Esophagus muscularis mucosa (tissue), 4 donors: Measurements from ENCODE around the gene PPARG. TPM values are rescaled to one million over a fixed set of nuclear protein-coding genes. Genes with fewer than 3 reads are reported as not detected.
"Not testable (repeated sequence)": the region's sequence is repeated elsewhere in the genome, so short reads cannot be mapped to it uniquely, and the experiment has no call there.

Experiments
- DNase-seq: peaks from one replicate; pipeline ENCODE4 v3.0.0-alpha.2; 2017; ENCODE audit errors: extremely low spot score
- H3K27ac ChIP-seq, 4 donors: fragments of 200-600 bp; sonication (generic); replicated peaks in 1 of 4; 1 replicate in 3 of 4; 2 replicates in 1 of 4; pipeline ENCODE4 v1.5.1; 2016 to 2019; ENCODE audit warnings: mild to moderate bottlenecking in 1 of 4
- H3K27me3 ChIP-seq, 4 donors: fragments of 200-600 bp; sonication (generic); one replicate each; pipeline versions ENCODE4 v1.5.1 to v1.6.0; 2016 to 2019
- H3K36me3 ChIP-seq, 4 donors: fragments of 200-600 bp; sonication (generic); one replicate each; pipeline ENCODE4 v1.5.1; 2016 to 2019
- H3K4me1 ChIP-seq, 4 donors: fragments of 200-600 bp; sonication (generic); one replicate each; pipeline ENCODE4 v1.5.1; 2016 to 2019
- H3K4me3 ChIP-seq, 4 donors: fragments of 200-600 bp; sonication (generic); 1 replicate in 2 of 4; 2 replicates in 2 of 4; pipeline ENCODE4 v1.5.1; 2016 to 2019; ENCODE audit warnings: mild to moderate bottlenecking in 4 of 4, moderate library complexity in 1 of 4
- H3K9me3 ChIP-seq, 4 donors: fragments of 200-600 bp; sonication (generic); 1 replicate in 3 of 4; 2 replicates in 1 of 4; pipeline ENCODE4 v1.5.1; 2016 to 2019
- CTCF ChIP-seq, 3 experiments: fragments of 200-600 bp in 2 of 3; fragments of 450-650 bp in 1 of 3; sonication (generic) in 2 of 3; IDR thresholded peaks; one replicate each; pipeline ENCODE4 v1.5.1; 2017 to 2019; ENCODE audit warnings: antibody characterized with exemption in 3 of 3, mild to moderate bottlenecking in 2 of 3, moderate library complexity in 1 of 3
- EP300 ChIP-seq: sonication (generic); formaldehyde crosslinking; IDR thresholded peaks from one replicate; pipeline ENCODE4 v1.6.1; 2017; ENCODE audit warnings: antibody characterized with exemption
- POLR2A ChIP-seq: fragments of 450-650 bp; IDR thresholded peaks from one replicate; pipeline ENCODE4 v1.6.1; 2017; ENCODE audit warnings: antibody characterized with exemption, moderate library complexity, mild to moderate bottlenecking, low read depth
- POLR2AphosphoS5 ChIP-seq, 2 donors: sonication (generic); formaldehyde crosslinking; IDR thresholded peaks; one replicate each; pipeline ENCODE4 v1.6.1; 2017; ENCODE audit warnings: antibody characterized with exemption in 2 of 2
- WGBS: methylation state at CpG from one replicate; pipeline ENCODE4 v1.1.5; 2018; 5-methylcytosine and 5-hydroxymethylcytosine counted together
- intact Hi-C: fragments of 100-400 bp; cut with DNase I; formaldehyde crosslinking; loops from one replicate; pipeline ENCODE4 v1.15.1; 2023
- total RNA-seq, 4 donors: library from RNA; depleted of rRNA; stranded (reverse); fragments of >200 nt; gene quantifications; one replicate each; pipeline versions ENCODE4 v1.1.0 to v1.2.1, GENCODE V29; 2016

PPARG gene
- total RNA-seq, 4 donors from 2014 or later = 3.7 to 10.6 (median 8.8) TPM

DNA sequence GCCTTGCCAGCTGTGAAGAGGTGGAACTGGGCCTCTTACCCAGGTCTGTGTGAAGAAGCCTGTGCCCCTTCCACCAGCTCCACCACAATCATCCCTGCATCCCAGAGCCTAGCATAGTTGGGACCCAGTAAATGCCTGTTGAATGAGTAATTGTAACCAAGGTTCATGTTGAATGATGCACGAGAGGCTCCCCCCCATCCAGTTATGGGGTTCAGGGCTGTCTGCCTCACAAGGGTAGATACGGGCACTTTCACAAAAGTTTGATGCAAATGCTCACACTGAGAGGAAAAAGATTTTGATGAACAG is 165.9 kb downstream of the PPARG start:
- intact Hi-C loops = no loop called here
- H3K4me1 ChIP-seq = no peaks in the 10 kb centered on the region
- TF ChIP-seq EP300 (no peak), POLR2AphosphoS5 (IDR thresholded peaks at IDR 0.05) (no peak), POLR2A (no peak), CTCF (IDR thresholded peaks at IDR 0.05) (no peak)
- 100% methylated on average over 2 of the region's 2 CpGs for WGBS
- no peak overlapping the region for H3K4me3 ChIP-seq
- H3K27me3 ChIP-seq = peaks cover 0 to 4% (median 0%) of the 10 kb centered on the region in 4 donors
- H3K27ac ChIP-seq = no peak overlapping the region
- H3K36me3 ChIP-seq = no peaks in the 10 kb centered on the region
- H3K9me3 ChIP-seq = peaks cover 0 to 9% (median 2%) of the 10 kb centered on the region in 4 donors
- DNase-seq = no peak

- Histone ChIP-seq H3K4me1 (no peaks in the 10 kb centered on the region), H3K36me3 (no peaks in the 10 kb centered on the region), H3K27ac (no peak overlapping the region), H3K9me3 (peaks cover 0 to 9% (median 2%) of the 10 kb centered on the region in 4 donors), H3K27me3 (peaks cover 0 to 4% (median 0%) of the 10 kb centered on the region in 4 donors), H3K4me3 (no peak overlapping the region)
- TF ChIP-seq EP300 (no peak), POLR2A (no peak), CTCF (IDR thresholded peaks at IDR 0.05) (no peak), POLR2AphosphoS5 (IDR thresholded peaks at IDR 0.05) (no peak)
- no peak for DNase-seq
- 87% methylated on average over 7 of the region's 7 CpGs for WGBS
- intact Hi-C loops = no loop called here
Observed at GRCh38 chr3:12455740-12456139, 166.9 kb downstream of the PPARG start.

GRCh38 chr3:12456441-12456840 is 167.6 kb downstream of the PPARG start:
- no peak for TF ChIP-seq POLR2AphosphoS5 (IDR thresholded peaks at IDR 0.05)
- no peak for TF ChIP-seq CTCF (IDR thresholded peaks at IDR 0.05)
- WGBS = 80% methylated on average over 3 of the region's 3 CpGs
- Histone ChIP-seq H3K4me1 (no peaks in the 10 kb centered on the region), H3K4me3 (no peak overlapping the region), H3K27ac (no peak overlapping the region), H3K36me3 (no peaks in the 10 kb centered on the region), H3K9me3 (peaks cover 0 to 6% (median 2%) of the 10 kb centered on the region in 4 donors), H3K27me3 (peaks cover 0 to 4% (median 0%) of the 10 kb centered on the region in 4 donors)
- DNase-seq = no peak
- intact Hi-C loops = no loop called here

DNA sequence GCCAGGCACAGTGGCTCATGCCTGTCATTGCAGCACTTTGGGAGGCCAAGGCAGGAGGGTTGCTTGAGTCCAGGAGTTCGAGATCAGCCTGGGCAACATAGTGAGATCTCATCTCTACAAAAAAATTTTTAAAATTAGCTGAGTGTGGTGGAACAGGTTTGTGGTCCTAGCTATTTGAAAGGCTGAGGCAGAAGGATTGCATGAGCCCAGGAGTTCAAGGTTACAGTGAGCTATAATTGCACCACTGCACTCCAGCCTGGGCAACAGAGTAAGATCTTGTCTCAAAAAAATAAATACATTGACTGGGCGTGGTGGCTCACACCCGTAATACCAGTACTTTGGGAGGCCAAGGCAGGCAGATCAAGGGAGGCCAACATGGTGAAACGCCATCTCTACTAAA is 168.5 kb downstream of the PPARG start:
- DNase-seq, intact Hi-C loops, H3K4me1 ChIP-seq, H3K36me3 ChIP-seq, H3K9me3 ChIP-seq, H3K27me3 ChIP-seq, H3K4me3 ChIP-seq, H3K27ac ChIP-seq: not testable (repeated sequence)
- WGBS = 75% methylated on average over 4 of the region's 4 CpGs

GRCh38 chr3:12458901-12459300 is 170.0 kb downstream of the PPARG start:
- H3K4me1 ChIP-seq = peaks cover 0 to 10% (median 0%) of the 10 kb centered on the region in 4 donors
- H3K36me3 ChIP-seq = no peaks in the 10 kb centered on the region
- intact Hi-C loops = no loop called here
- H3K27ac ChIP-seq = no peak overlapping the region
- H3K4me3 ChIP-seq = no peak overlapping the region
- WGBS = 80% methylated on average over 8 of the region's 8 CpGs
- peaks cover 0 to 4% (median 0%) of the 10 kb centered on the region in 4 donors for H3K27me3 ChIP-seq
- no peak for DNase-seq
- TF ChIP-seq EP300 = no peak
- TF ChIP-seq POLR2A = no peak
- no peak for TF ChIP-seq POLR2AphosphoS5 (IDR thresholded peaks at IDR 0.05)
- no peak for TF ChIP-seq CTCF (IDR thresholded peaks at IDR 0.05)
- H3K9me3 ChIP-seq = no peaks in the 10 kb centered on the region
